Activated CD8-positive, alpha-beta T cell treated with anti-CD3 and anti-CD28 coated beads for 36 hours (primary cell): ENCODE results near the gene THRA. TPM values are rescaled to one million over a fixed set of nuclear protein-coding genes. Genes with fewer than 3 reads are reported as not detected.
A peak's percentile ranks its signal among the peaks of the same experiment; 100 is the strongest.

ENCODE experiments used
- ATAC-seq: fragments of 200-7000 bp; cut with Tn5 transposase; one replicate; pipeline ENCODE4 v1.10.0; 2021; ENCODE audit warnings: mild to moderate bottlenecking, moderate library complexity
- CTCF ChIA-PET: fragments of 350-600 bp; sonication (Branson Sonifier 250); formaldehyde crosslinking; loops from one replicate; lab custom pipeline; 2021; ENCODE audit warnings: antibody characterized with exemption; lab: Charles Lee
- POLR2A ChIA-PET: fragments of 350-600 bp; sonication (Branson Sonifier 250); formaldehyde crosslinking; loops from one replicate; lab custom pipeline; 2021; ENCODE audit warnings: antibody characterized with exemption; lab: Charles Lee
- DNase-seq: peaks from one replicate; pipeline ENCODE4 v3.0.0-alpha.2; 2020
- H3K27ac Mint-ChIP-seq: one replicate; pipeline ENCODE4 v1.8.0; 2021; ENCODE audit warnings: mild to moderate bottlenecking, mixed read lengths
- H3K27me3 Mint-ChIP-seq: one replicate; pipeline ENCODE4 v1.8.0; 2021; ENCODE audit warnings: mixed read lengths
- H3K36me3 Mint-ChIP-seq: one replicate; pipeline ENCODE4 v1.8.0; 2021; ENCODE audit warnings: low read depth, mixed read lengths
- H3K4me1 Mint-ChIP-seq: one replicate; pipeline ENCODE4 v1.8.0; 2021; ENCODE audit warnings: low read depth, mixed read lengths
- H3K4me3 Mint-ChIP-seq: one replicate; pipeline ENCODE4 v1.8.0; 2021; ENCODE audit warnings: mild to moderate bottlenecking, moderate library complexity, mixed read lengths
- H3K9me3 Mint-ChIP-seq: one replicate; pipeline ENCODE4 v1.8.0; 2021; ENCODE audit warnings: mixed read lengths
- intact Hi-C: fragments of 100-400 bp; cut with micrococcal nuclease; formaldehyde crosslinking; loops from one replicate; pipeline ENCODE4 v1.10.0; 2022
- total RNA-seq, 2 experiments: library from RNA; stranded (reverse); gene quantifications; one replicate each; pipeline ENCODE4 v1.2.3, GENCODE V29; 2021
- TF ChIP-seq, protein P1 (sequence below): fragments of 200-600 bp; IDR thresholded peaks from one replicate; pipeline ENCODE4 v1.8.0; 2022; ENCODE audit warnings: antibody characterized with exemption, mild to moderate bottlenecking

THRA gene, protein sequence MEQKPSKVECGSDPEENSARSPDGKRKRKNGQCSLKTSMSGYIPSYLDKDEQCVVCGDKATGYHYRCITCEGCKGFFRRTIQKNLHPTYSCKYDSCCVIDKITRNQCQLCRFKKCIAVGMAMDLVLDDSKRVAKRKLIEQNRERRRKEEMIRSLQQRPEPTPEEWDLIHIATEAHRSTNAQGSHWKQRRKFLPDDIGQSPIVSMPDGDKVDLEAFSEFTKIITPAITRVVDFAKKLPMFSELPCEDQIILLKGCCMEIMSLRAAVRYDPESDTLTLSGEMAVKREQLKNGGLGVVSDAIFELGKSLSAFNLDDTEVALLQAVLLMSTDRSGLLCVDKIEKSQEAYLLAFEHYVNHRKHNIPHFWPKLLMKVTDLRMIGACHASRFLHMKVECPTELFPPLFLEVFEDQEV
- 10 to 100 TPM; 11.1 to 13.8 TPM for total RNA-seq

- TF ChIP-seq, protein P1, sequence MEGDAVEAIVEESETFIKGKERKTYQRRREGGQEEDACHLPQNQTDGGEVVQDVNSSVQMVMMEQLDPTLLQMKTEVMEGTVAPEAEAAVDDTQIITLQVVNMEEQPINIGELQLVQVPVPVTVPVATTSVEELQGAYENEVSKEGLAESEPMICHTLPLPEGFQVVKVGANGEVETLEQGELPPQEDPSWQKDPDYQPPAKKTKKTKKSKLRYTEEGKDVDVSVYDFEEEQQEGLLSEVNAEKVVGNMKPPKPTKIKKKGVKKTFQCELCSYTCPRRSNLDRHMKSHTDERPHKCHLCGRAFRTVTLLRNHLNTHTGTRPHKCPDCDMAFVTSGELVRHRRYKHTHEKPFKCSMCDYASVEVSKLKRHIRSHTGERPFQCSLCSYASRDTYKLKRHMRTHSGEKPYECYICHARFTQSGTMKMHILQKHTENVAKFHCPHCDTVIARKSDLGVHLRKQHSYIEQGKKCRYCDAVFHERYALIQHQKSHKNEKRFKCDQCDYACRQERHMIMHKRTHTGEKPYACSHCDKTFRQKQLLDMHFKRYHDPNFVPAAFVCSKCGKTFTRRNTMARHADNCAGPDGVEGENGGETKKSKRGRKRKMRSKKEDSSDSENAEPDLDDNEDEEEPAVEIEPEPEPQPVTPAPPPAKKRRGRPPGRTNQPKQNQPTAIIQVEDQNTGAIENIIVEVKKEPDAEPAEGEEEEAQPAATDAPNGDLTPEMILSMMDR: no peak
- POLR2A ChIA-PET: interaction anchor here (0.6 to 1.4 kb wide), 9 partner anchors 9 to 70 kb away, joined by 3 to 7 read pairs (median 3); partner anchors contain the start of gene MED24
Observed at GRCh38 chr17:40062329-40063186, at the start of gene THRA. Gene THRA, plus strand, starts transcription at chr17:40062965. Its CDS starts 11,524 bp downstream, at chr17:40074489.

DNA sequence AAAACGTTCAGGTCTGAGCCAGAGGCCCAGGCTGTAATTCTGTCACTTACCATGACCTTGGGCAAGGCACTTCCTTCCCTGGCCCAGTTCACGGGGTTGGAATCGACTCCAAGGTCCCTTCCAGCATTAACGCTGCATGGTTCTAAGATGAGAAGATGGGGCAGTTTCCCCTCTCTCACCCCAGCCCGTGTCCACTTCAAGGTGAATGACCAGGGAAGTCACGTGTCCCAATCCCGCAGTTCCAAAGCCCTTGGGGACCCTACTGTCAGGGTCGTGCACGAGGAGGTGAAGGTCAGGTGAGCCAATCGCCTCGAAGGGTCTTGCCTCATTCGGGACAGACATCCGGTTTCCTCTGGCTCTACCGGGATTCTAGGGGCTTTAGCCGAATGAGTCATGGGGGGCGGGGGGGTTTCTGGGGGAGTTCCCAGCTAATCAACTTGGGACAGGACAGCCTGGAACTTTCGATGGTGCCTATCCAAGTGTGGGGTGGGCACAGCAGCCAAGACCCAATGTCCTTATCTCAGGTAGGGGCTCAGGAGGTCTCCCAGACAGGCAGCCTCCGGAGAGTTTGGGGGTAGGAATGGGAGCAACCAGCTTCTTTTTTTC is 48.3 kb upstream of the THRA start:
- CTCF ChIA-PET: interaction anchor here (1.1 to 6.9 kb wide), 14 partner anchors 12 to 177 kb away, joined by 3 to 79 read pairs (median 6); partner anchors contain the start of gene MED24
- intact Hi-C loops: no loop called here
- Mint-ChIP-seq H3K9me3 (no peaks in the 10 kb centered on the region), H3K36me3 (peaks cover 4% of the 10 kb centered on the region), H3K27ac (no peak overlapping the region), H3K4me3 (no peak overlapping the region), H3K4me1 (peaks cover 7% of the 10 kb centered on the region), H3K27me3 (peaks cover 2% of the 10 kb centered on the region)
- DNase-seq: no peak
- POLR2A ChIA-PET: interaction anchor here (3.0 kb wide), 1 partner anchor 11 kb away, joined by 15 read pairs; no protein-coding TSS in a partner anchor
- TF ChIP-seq, protein P1: no peak
- ATAC-seq: no peak

More at GRCh38 chr17:40062329-40063186, at the start of gene THRA:
- intact Hi-C loops: loop anchor here (5.0 kb wide), 1 partner anchor 50 kb away; no protein-coding TSS in a partner anchor
- ATAC-seq (peak; percentile 85), DNase-seq (peak; percentile 70)
- Mint-ChIP-seq H3K36me3 (no peaks in the 10 kb centered on the region), H3K27me3 (no peaks in the 10 kb centered on the region), H3K4me3 (peak within 1 kb of the TSS; percentile 89), H3K9me3 (no peaks in the 10 kb centered on the region), H3K27ac (peak within 1 kb of the TSS; percentile 84), H3K4me1 (peaks cover 43% of the 10 kb centered on the region)
- CTCF ChIA-PET: interaction anchor here (0.6 to 12.5 kb wide), 7 partner anchors 8 to 50 kb away, joined by 3 to 168 read pairs (median 6); partner anchors contain the start of gene MED24

- H3K27me3 Mint-ChIP-seq: peaks cover 2% of the 10 kb centered on the region
- POLR2A ChIA-PET: interaction anchor here (3.0 kb wide), 1 partner anchor 11 kb away, joined by 15 read pairs; no protein-coding TSS in a partner anchor
- CTCF ChIA-PET: interaction anchor here (0.8 to 6.9 kb wide), 16 partner anchors 10 to 323 kb away, joined by 3 to 79 read pairs (median 6); partner anchors contain the start of gene MED24
- TF ChIP-seq, protein P1: no peak
- H3K4me3 Mint-ChIP-seq: no peak within 1 kb of the TSS
- H3K9me3 Mint-ChIP-seq: no peaks in the 10 kb centered on the region
- intact Hi-C loops: no loop called here
- H3K27ac Mint-ChIP-seq: no peak within 1 kb of the TSS
- H3K36me3 Mint-ChIP-seq: peaks cover 4% of the 10 kb centered on the region
- peaks cover 3% of the 10 kb centered on the region for H3K4me1 Mint-ChIP-seq
- ATAC-seq: no peak
- DNase-seq: no peak
Observed at GRCh38 chr17:40015005-40015997, 47.5 kb upstream of the THRA start, which contains the start of gene CSF3. Gene CSF3, plus strand, starts transcription at chr17:40015440. Its CDS starts 35 bp downstream, at chr17:40015475.
